GM12864 (cell line): ENCODE data around the gene RAB11B.
A peak's percentile ranks its signal among the peaks of the same experiment; 100 is the strongest.

Source experiments
- DNase-seq: peaks from one replicate; pipeline ENCODE4 v3.0.0-alpha.2; 2011; ENCODE audit warnings: low read depth
- H3K4me3 ChIP-seq: 2 replicates; pipeline ENCODE4 v1.5.1; 2011; ENCODE audit warnings: mild to moderate bottlenecking, low read depth, low read length, control low read depth
- TF ChIP-seq, protein P1 (sequence below): IDR thresholded peaks from 2 replicates; pipeline ENCODE4 v1.5.1; 2011; ENCODE audit warnings: low read depth, mild to moderate bottlenecking, moderate library complexity, low read length, control low read depth, inconsistent platforms; ENCODE audit errors: missing control alignments

RAB11B gene

DNA sequence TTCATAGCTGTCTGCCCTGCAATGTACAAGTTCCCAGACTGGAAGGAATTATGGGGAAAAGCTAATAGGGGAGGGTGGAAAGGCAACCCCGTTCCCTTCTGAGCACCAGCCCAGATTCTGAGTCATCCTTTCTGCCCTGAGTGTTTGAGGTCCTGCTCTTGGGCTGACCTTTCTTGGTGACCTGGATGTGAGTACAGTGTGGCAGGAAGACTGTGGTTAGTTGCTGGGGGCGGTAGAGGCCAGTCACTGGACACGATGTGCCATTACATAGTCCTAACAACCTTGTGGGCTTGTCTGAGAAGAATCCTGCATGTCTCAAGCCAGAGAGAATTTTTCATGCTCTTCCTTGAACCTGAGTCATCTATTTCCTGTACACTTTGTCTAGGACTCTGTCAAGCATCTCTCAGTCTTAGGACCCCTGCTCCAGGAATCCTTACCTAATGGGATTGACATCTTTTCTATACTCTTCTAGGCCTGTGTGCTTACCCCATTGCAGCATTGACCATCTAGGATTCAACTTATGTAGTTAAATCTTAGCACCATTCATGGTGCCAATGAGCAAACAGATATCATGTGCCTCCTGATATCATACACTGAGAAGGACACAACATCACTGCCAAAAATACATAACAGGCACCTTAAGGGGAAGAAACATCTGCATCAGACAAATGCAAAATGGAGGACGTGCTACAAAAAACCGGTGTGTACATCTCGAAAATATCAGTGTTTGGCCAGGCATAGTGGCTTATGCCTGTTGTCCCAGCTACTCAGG is 34.3 kb upstream of the RAB11B start:
- H3K4me3 ChIP-seq, result no peak overlapping the region
- TF ChIP-seq, protein P1, sequence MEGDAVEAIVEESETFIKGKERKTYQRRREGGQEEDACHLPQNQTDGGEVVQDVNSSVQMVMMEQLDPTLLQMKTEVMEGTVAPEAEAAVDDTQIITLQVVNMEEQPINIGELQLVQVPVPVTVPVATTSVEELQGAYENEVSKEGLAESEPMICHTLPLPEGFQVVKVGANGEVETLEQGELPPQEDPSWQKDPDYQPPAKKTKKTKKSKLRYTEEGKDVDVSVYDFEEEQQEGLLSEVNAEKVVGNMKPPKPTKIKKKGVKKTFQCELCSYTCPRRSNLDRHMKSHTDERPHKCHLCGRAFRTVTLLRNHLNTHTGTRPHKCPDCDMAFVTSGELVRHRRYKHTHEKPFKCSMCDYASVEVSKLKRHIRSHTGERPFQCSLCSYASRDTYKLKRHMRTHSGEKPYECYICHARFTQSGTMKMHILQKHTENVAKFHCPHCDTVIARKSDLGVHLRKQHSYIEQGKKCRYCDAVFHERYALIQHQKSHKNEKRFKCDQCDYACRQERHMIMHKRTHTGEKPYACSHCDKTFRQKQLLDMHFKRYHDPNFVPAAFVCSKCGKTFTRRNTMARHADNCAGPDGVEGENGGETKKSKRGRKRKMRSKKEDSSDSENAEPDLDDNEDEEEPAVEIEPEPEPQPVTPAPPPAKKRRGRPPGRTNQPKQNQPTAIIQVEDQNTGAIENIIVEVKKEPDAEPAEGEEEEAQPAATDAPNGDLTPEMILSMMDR, result no peak
- DNase-seq, result no peak

DNA sequence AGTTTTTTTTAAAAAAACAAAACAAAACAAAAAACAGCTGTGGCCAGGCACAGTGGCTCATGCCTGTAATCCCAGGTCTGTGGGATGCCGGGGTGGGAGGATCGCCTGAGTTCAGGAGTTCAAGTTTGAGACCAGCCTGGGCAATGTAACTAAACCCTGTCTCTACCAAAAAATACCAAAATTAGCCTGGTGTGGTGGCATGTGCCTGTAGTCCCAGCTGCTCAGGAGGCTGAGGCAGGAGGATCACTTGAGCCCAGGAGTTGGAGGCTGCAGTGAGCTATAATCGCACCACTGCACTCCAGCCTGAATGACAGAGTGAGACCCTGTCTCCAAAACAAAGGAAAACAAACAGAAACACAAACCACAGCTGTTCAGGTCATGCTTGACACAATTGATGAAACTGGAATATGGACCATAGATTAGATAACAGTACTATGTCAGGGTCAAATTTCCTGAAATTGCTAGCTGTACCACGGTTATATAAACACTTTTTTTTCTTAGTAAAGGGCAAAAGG is 33.1 kb upstream of the RAB11B start:
- TF ChIP-seq, protein P1, result no peak
- H3K4me3 ChIP-seq, result no peak overlapping the region
- DNase-seq, result no peak

DNA sequence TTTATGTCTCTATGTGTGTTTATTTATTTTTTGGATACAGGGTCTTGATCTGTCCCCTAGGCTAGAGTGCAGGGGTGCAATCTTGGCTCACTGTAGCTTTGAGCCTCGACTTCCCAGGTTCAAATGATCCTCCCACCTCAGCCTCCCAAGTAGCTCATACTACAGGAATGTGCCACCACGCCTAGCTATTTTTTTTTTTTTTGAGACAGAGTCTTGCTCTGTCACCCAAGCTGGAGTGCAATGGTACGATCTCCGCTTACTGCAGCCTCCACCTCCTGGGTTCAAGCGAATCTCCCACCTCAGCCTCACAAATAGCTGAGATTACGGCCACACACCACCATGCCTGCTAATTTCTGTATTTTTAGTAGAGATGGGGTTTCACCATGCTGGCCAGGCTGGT is 31.2 kb upstream of the RAB11B start:
- TF ChIP-seq, protein P1, result no peak
- H3K4me3 ChIP-seq, result no peak overlapping the region
- no peak for DNase-seq

DNA sequence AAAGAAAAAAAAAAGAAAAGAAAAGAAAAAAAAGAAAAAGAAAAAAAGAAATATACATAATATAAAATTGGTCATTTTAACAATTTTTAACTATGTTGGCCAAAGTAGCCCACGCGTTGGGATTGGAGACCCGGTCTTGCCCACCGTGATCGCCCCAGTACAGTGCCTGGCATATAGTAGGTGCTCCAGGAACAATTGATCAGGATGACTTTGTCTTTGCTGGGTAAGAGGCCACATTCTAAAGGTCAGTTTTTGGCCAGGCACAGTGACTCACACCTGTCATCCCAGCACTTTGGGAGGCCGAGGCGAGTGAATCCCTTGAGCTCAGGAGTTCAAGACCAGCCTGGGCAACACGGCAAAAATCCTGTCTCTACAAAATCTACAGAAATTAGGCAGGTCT is 30.0 kb upstream of the RAB11B start:
- TF ChIP-seq, protein P1, result no peak
- H3K4me3 ChIP-seq, result no peak overlapping the region
- DNase-seq, result no peak

DNA sequence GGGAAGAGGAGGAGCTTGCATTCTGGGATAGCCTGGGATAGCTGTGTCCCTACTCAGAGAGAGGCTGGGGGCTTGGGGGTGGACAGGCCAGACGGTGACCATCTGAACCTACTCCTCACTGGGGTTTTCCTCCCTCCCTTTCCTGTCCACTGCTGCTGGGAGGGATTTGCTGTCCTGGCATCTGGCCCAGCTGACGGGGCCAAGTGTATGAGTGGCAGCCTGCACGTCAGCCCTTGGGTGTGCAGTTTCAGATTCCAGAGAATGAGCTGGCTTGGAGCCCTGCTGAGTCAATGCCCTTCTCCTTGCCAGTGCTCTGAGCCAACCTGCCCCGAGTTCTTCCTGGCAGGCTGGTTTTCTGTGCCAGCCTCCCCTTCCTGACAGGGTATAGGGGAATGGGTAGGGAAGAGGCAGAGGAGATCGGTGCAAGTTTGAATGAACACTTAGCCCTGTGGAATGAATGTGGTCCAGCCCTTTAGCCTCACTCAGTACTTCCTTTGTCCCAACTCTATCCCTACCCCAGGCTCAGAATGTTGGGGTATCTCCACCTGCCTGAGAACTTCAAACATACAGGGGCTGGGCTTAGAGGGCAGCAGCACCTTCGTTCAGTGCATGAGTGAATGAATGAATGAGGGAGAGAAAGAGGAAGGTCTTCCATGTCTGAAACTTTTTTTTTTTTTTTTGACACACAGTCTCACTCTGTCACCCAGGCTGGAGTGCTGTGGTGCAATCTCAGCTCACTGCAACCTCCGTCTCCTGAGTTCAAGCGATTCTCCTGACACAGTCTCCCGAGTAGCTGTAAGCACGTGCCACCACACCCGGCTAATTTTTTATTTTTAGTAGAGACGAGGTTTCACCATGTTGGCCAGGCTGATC is 28.0 kb upstream of the RAB11B start:
- TF ChIP-seq, protein P1, result no peak
- no peak for DNase-seq

DNA sequence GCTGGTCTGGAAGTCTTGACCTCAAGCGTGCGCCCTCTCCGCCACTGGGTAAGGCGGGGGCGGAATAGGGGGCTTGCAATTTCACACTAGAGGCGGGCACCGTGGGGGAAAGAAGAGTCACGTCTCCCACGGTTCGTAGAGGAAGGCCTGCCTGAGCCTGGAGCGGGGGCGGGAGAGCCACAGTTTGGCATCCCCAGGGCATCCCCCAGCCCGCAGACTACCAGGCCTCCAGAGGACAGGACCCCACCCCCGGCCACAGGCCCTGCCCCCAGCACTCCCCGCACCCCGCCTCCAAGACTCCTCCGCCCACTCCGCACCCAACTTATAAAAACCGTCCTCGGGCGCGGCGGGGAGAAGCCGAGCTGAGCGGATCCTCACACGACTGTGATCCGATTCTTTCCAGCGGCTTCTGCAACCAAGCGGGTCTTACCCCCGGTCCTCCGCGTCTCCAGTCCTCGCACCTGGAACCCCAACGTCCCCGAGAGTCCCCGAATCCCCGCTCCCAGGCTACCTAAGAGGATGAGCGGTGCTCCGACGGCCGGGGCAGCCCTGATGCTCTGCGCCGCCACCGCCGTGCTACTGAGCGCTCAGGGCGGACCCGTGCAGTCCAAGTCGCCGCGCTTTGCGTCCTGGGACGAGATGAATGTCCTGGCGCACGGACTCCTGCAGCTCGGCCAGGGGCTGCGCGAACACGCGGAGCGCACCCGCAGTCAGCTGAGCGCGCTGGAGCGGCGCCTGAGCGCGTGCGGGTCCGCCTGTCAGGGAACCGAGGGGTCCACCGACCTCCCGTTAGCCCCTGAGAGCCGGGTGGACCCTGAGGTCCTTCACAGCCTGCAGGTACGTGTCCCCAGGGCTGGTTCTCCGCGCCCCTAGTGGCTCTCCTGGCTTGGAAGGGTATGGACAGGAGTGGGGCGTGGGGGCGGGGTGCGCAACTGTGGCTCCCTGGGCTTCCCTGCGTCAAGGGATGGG is 26.1 kb upstream of the RAB11B start, which contains the start of gene ANGPTL4:
Gene ANGPTL4, plus strand, starts transcription at position 353 of the 969 bp plus-strand sequence. Its CDS starts 167 bp downstream, at position 520.
- no peak for DNase-seq
- peak within 1 kb of the TSS; percentile 31 for H3K4me3 ChIP-seq
- TF ChIP-seq, protein P1, result no peak

More for the DNA sequence above, 28.0 kb upstream of the RAB11B start:
- no peak overlapping the region for H3K4me3 ChIP-seq
